Calu3 (cell line): Measurements from ENCODE around the gene PPP6R2. TPM values are rescaled to one million over a fixed set of nuclear protein-coding genes. Genes with fewer than 3 reads are reported as not detected.

Experiments
- BruUV-seq: library from RNA; stranded (reverse); fragments of 400-500 nt; replicated peaks from 2 replicates; lab custom pipeline; 2021; lab: Mats Ljungman, UMichigan
- CTCF ChIA-PET: fragments of 300-600 bp; sonication (Branson Sonifier 250); formaldehyde crosslinking; loops from one replicate; lab custom pipeline; 2022; ENCODE audit warnings: antibody characterized with exemption; lab: Charles Lee
- DNase-seq: peaks from one replicate; pipeline ENCODE4 v3.0.0; 2022
- H3K27ac Mint-ChIP-seq: one replicate; pipeline ENCODE4 v1.8.0; 2022; ENCODE audit warnings: mixed read lengths; ENCODE audit not compliant: unreplicated experiment
- H3K27me3 Mint-ChIP-seq: one replicate; pipeline ENCODE4 v1.8.0; 2022; ENCODE audit warnings: mixed read lengths; ENCODE audit not compliant: unreplicated experiment
- H3K36me3 Mint-ChIP-seq: one replicate; pipeline ENCODE4 v1.8.0; 2022; ENCODE audit warnings: mild to moderate bottlenecking, moderate library complexity, mixed read lengths; ENCODE audit not compliant: insufficient read depth, unreplicated experiment
- H3K4me1 Mint-ChIP-seq: one replicate; pipeline ENCODE4 v1.8.0; 2022; ENCODE audit warnings: mild to moderate bottlenecking, low read depth, mixed read lengths; ENCODE audit not compliant: unreplicated experiment
- H3K4me3 Mint-ChIP-seq: one replicate; pipeline ENCODE4 v1.8.0; 2022; ENCODE audit warnings: mild to moderate bottlenecking, low read depth, moderate library complexity, mixed read lengths; ENCODE audit not compliant: unreplicated experiment
- H3K9me3 Mint-ChIP-seq: one replicate; pipeline ENCODE4 v1.8.0; 2022; ENCODE audit warnings: low read depth, mixed read lengths; ENCODE audit not compliant: unreplicated experiment
- intact Hi-C: fragments of 100-400 bp; cut with micrococcal nuclease; formaldehyde crosslinking; loops from one replicate; pipeline ENCODE4 v1.10.0; 2022; ENCODE audit not compliant: unreplicated experiment
- total RNA-seq: library from RNA; stranded (reverse); gene quantifications from 2 replicates; pipeline ENCODE4 v1.2.3, GENCODE V29; 2022
- TF ChIP-seq, protein P1 (sequence below): fragments of 200-600 bp; IDR thresholded peaks from one replicate; pipeline ENCODE4 v1.8.0; 2022; ENCODE audit warnings: antibody characterized with exemption; ENCODE audit not compliant: unreplicated experiment

Gene PPP6R2
- total RNA-seq, 1 experiment from 2014 or later, result 47.1 TPM

DNA sequence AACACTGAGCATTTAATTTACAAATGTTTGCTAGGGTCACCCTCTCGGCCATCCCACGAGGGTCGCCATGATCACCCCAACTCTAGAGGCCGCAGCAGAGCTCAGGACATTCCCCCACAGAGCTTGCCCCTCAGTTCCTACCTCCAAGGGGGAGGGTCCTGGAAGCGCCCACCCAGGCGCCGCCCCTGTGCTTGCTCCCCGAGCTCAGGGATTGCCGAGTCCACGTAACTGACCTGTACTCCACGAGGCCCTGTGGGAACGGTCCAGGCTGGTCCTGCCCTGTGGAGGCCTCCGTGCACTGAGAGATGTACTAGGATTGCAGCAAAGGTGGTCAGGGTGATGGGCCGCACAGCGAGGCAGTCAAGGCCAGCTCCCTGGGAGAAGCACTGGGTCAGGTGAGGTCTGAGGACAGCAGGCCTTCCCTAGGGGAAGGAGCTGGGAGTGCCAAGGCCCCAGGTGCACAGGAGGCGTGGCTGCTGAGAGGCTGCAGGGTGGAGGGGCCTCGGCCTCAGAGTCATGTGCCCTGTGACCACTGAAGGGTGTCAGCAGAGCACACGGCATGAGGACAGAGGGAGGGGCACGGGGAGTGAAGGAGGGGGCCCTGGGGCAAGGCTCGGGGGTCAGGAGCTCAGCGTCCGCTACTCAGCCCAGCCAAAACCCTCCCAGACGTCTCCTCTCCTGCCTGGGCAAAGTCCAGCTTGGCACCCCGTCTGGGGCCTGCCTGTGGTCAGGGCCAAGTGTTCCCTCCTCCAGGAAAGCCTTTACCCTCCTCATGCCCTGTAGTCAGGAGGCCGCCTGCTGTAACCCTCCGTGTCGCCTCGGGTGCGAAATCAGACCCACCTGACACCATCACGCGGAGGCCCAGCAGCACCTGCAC, 141.1 kb downstream of the PPP6R2 start:
- DNase-seq, result peak; percentile 58
- H3K4me3 Mint-ChIP-seq, result peak overlapping the region; percentile 30
- H3K4me1 Mint-ChIP-seq, result peaks cover 38% of the 10 kb centered on the region
- CTCF ChIA-PET, result interaction anchor here (0.6 to 1.6 kb wide), 4 partner anchors 14 to 56 kb away, joined by 3 to 5 read pairs (median 4); partner anchors contain the start of gene SCO2
- H3K9me3 Mint-ChIP-seq, result no peaks in the 10 kb centered on the region
- peak overlapping the region; percentile 70 for H3K27ac Mint-ChIP-seq
- intact Hi-C loops, result no loop called here
- TF ChIP-seq, protein P1, sequence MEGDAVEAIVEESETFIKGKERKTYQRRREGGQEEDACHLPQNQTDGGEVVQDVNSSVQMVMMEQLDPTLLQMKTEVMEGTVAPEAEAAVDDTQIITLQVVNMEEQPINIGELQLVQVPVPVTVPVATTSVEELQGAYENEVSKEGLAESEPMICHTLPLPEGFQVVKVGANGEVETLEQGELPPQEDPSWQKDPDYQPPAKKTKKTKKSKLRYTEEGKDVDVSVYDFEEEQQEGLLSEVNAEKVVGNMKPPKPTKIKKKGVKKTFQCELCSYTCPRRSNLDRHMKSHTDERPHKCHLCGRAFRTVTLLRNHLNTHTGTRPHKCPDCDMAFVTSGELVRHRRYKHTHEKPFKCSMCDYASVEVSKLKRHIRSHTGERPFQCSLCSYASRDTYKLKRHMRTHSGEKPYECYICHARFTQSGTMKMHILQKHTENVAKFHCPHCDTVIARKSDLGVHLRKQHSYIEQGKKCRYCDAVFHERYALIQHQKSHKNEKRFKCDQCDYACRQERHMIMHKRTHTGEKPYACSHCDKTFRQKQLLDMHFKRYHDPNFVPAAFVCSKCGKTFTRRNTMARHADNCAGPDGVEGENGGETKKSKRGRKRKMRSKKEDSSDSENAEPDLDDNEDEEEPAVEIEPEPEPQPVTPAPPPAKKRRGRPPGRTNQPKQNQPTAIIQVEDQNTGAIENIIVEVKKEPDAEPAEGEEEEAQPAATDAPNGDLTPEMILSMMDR, result no peak
- no TSS peak for BruUV-seq
- peaks cover 62% of the 10 kb centered on the region for H3K36me3 Mint-ChIP-seq
- H3K27me3 Mint-ChIP-seq, result peaks cover 12% of the 10 kb centered on the region

DNA sequence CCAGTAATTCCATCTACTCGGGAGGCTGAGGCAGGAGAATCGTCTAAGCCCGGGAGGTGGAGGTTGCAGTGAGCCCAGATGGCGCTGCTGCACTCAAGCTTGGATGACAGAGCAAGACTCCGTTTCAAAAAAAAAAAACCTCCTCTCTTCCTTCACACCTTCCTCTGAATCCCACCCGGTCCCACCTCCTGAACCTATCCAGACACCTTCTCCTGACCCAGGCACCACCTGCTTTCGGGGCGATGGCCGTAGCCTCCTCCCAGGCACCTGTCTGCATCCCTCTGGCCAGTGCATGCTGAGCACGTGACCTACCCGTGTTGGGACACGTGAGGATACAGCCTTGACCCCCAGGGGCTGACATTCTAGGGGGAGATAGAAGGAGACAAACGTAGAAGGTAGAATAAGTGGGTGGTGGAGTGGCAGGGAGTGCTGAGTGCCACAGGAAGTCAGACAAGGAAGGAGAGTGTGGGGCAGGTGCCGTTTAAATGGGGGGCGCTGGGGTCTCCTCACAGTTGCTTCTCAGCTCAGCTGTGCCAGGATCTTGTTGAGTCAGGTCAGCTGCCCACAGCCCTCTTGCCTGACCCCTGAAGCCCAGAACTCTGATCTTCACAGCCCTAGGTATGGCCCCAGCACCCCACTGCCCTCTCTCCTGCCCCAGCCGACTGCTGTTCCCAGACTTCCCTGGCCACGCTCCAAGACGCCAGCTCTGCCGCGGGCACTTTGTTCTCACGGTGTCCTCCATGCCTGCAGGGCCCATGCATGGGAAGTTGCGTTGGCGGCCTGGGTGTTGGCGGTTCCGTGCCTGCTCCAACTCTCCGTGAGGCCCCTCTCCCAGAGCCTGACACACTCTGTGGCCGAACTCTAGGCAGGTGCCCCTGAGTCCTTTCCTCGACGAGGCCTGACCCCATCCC, 142.3 kb downstream of the PPP6R2 start:
- H3K27me3 Mint-ChIP-seq, result no peaks in the 10 kb centered on the region
- TF ChIP-seq, protein P1, result no peak
- DNase-seq, result peak; percentile 69
- CTCF ChIA-PET, result interaction anchor here (0.6 to 1.5 kb wide), 3 partner anchors 13 to 40 kb away, joined by 3 to 4 read pairs (median 3); partner anchors contain the start of gene SCO2
- H3K4me3 Mint-ChIP-seq, result peak overlapping the region; percentile 24
- H3K9me3 Mint-ChIP-seq, result no peaks in the 10 kb centered on the region
- intact Hi-C loops, result no loop called here
- peaks cover 38% of the 10 kb centered on the region for H3K4me1 Mint-ChIP-seq
- TSS peak; percentile 28 for BruUV-seq
- H3K27ac Mint-ChIP-seq, result peak overlapping the region; percentile 85
- peaks cover 58% of the 10 kb centered on the region for H3K36me3 Mint-ChIP-seq

DNA sequence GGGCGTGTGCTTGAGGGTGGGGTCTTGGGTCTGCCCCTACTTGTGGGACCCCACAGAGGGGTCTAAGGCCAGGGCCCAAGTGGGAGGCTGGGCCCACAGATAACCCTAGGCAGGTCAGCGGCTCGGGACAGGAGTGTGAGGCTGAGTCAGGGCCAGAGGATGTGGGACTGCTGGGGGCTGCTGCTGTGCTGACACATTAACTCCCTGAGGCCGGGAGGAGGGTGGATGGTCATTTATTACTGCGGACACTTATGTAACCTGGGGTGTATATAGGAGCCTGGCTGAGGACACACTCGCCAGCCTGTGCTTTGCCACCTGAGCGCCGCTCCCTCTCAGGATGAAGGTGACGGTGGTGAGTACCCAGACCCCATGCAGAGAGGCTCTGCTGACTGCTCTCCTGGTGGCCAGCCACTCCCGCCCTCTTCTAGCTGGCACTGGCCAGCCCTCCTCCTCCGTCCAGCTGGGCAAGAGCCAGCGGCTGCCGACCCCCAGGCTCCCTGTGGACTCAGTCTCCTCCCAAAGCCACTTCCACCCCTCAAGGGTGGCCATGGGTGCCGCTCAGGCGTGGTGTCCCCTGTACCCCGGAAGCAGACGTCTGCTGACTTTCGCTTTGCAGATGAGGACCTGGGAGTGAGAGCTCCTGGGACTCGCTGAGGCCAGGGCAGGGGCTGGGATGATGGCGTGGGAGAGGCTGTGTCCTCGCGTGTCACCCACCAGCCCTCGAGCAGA, 143.6 kb downstream of the PPP6R2 start, which contains the start of gene MIOX:
Gene MIOX, plus strand, starts transcription at position 299 of the 729 bp plus-strand sequence. Its CDS starts 39 bp downstream, at position 338.
- DNase-seq, result no peak
- no TSS peak for BruUV-seq
- H3K36me3 Mint-ChIP-seq, result peaks cover 57% of the 10 kb centered on the region
- H3K27ac Mint-ChIP-seq, result peak within 1 kb of the TSS; percentile 85
- H3K4me1 Mint-ChIP-seq, result peaks cover 38% of the 10 kb centered on the region
- CTCF ChIA-PET, result no interaction called here
- no peaks in the 10 kb centered on the region for H3K9me3 Mint-ChIP-seq
- peak within 1 kb of the TSS; percentile 24 for H3K4me3 Mint-ChIP-seq
- H3K27me3 Mint-ChIP-seq, result no peaks in the 10 kb centered on the region
- TF ChIP-seq, protein P1, result no peak
- intact Hi-C loops, result no loop called here
